Hepatocyte (in vitro differentiated cells): ENCODE results near the gene DAPK2. TPM values are rescaled to one million over a fixed set of nuclear protein-coding genes. Genes with fewer than 3 reads are reported as not detected.
"Not testable (repeated sequence)": the region's sequence is repeated elsewhere in the genome, so short reads cannot be mapped to it uniquely, and the experiment has no call there.

Source experiments
- DNase-seq: peaks from one replicate; pipeline ENCODE4 v3.0.0-alpha.2; 2016; ENCODE audit warnings: low spot score
- H2AFZ ChIP-seq: fragments of 200-600 bp; sonication (generic); 2 replicates; pipeline ENCODE4 v1.6.0; 2016; ENCODE audit warnings: antibody characterized with exemption, mild to moderate bottlenecking
- H3K27ac ChIP-seq: fragments of 200-600 bp; sonication (generic); 2 replicates; pipeline ENCODE4 v1.5.1; 2016; ENCODE audit warnings: mild to moderate bottlenecking
- H3K27me3 ChIP-seq: fragments of 200-600 bp; sonication (generic); 2 replicates; pipeline ENCODE4 v1.6.1; 2016
- H3K36me3 ChIP-seq: fragments of 200-600 bp; sonication (generic); replicated peaks from 2 replicates; pipeline ENCODE4 v1.5.1; 2016; ENCODE audit warnings: low read depth; ENCODE audit not compliant: insufficient read depth
- H3K4me1 ChIP-seq: fragments of 200-600 bp; sonication (generic); 2 replicates; pipeline ENCODE4 v1.5.1; 2016; ENCODE audit warnings: mild to moderate bottlenecking, moderate library complexity; ENCODE audit not compliant: insufficient read depth
- H3K4me2 ChIP-seq: fragments of 200-600 bp; sonication (generic); 2 replicates; pipeline ENCODE4 v1.6.0; 2016
- H3K4me3 ChIP-seq: fragments of 200-600 bp; sonication (generic); 2 replicates; pipeline ENCODE4 v1.5.1; 2016; ENCODE audit warnings: mild to moderate bottlenecking
- H3K79me2 ChIP-seq: fragments of 200-600 bp; sonication (generic); 2 replicates; pipeline ENCODE4 v1.6.0; 2017; ENCODE audit warnings: mild to moderate bottlenecking
- H3K9me2 ChIP-seq: fragments of 200-600 bp; sonication (generic); replicated peaks from 2 replicates; pipeline ENCODE4 v1.6.0; 2017; ENCODE audit warnings: mild to moderate bottlenecking; ENCODE audit not compliant: insufficient read depth
- H3K9me3 ChIP-seq: fragments of 200-600 bp; sonication (generic); 2 replicates; pipeline ENCODE4 v1.5.1; 2016; ENCODE audit warnings: low read depth, mild to moderate bottlenecking
- H4K20me1 ChIP-seq: fragments of 200-600 bp; sonication (generic); 2 replicates; pipeline ENCODE4 v1.6.0; 2016; ENCODE audit warnings: mild to moderate bottlenecking; ENCODE audit not compliant: insufficient read depth, poor library complexity, severe bottlenecking
- CTCF ChIP-seq: fragments of 200-600 bp; sonication (generic); IDR thresholded peaks from 2 replicates; pipeline ENCODE4 v1.5.1; 2016; ENCODE audit warnings: antibody characterized with exemption, mild to moderate bottlenecking; ENCODE audit not compliant: poor library complexity
- EZH2 ChIP-seq: fragments of 200-600 bp; sonication (generic); IDR thresholded peaks from 2 replicates; pipeline ENCODE4 v1.6.1; 2016; ENCODE audit warnings: antibody characterized with exemption, mild to moderate bottlenecking, borderline replicate concordance
- EZH2phosphoT487 ChIP-seq: fragments of 200-600 bp; sonication (generic); IDR thresholded peaks from one replicate; pipeline ENCODE4 v1.6.1; 2018; ENCODE audit warnings: antibody characterized with exemption, mild to moderate bottlenecking, low read depth, moderate library complexity; ENCODE audit not compliant: unreplicated experiment, severe bottlenecking
- WGBS: methylation state at CpG from one replicate; pipeline ENCODE4 v1.1.6; 2016; ENCODE audit warnings: low lambda C conversion rate; ENCODE audit errors: missing lambda C conversion rate; 5-methylcytosine and 5-hydroxymethylcytosine counted together
- polyA plus RNA-seq: library from polyadenylated mRNA; unstranded; fragments of >200 nt; fragmentation: Nextera tagmentation; extraction: Ambion mirVana; gene quantifications from 2 replicates; pipeline ENCODE4 v1.2.1, GENCODE V29; 2016
- total RNA-seq: library from RNA; depleted of rRNA; stranded (reverse); fragments of >200 nt; gene quantifications from 2 replicates; pipeline ENCODE4 v1.2.3, GENCODE V29; 2014

The DAPK2 gene
- total and polyA plus RNA-seq, 2 experiments from 2014 or later, result 4.9 to 5.1 TPM

- H3K27ac ChIP-seq, result no peak overlapping the region
- no peak overlapping the region for H3K4me3 ChIP-seq
- 97% methylated on average over 13 of the region's 29 CpGs for WGBS
- TF ChIP-seq CTCF (no peak), EZH2 (no peak), EZH2phosphoT487 (no peak)
- no peaks in the 10 kb centered on the region for H4K20me1 ChIP-seq
- H3K36me3 ChIP-seq, result no peaks in the 10 kb centered on the region
- H3K4me2 ChIP-seq, result no peak overlapping the region
- no peaks in the 10 kb centered on the region for H3K9me2 ChIP-seq
- no peak for DNase-seq
- H3K79me2 ChIP-seq, result no peaks in the 10 kb centered on the region
- H3K27me3 ChIP-seq, result no peaks in the 10 kb centered on the region
- no peak overlapping the region for H2AFZ ChIP-seq
- no peaks in the 10 kb centered on the region for H3K9me3 ChIP-seq
- H3K4me1 ChIP-seq, result no peaks in the 10 kb centered on the region
Observed at GRCh38 chr15:64060716-64061115, 14.4 kb upstream of the DAPK2 start.

GRCh38 chr15:64059104-64059503 is 12.8 kb upstream of the DAPK2 start:
- H3K79me2 ChIP-seq, H3K27ac ChIP-seq, H4K20me1 ChIP-seq, H3K4me2 ChIP-seq, H3K27me3 ChIP-seq, H2AFZ ChIP-seq, DNase-seq, H3K4me3 ChIP-seq, H3K9me2 ChIP-seq, H3K9me3 ChIP-seq, H3K36me3 ChIP-seq, H3K4me1 ChIP-seq: not testable (repeated sequence)
- WGBS, result 100% methylated on average over 2 of the region's 2 CpGs

- Histone ChIP-seq H3K9me3 (no peaks in the 10 kb centered on the region), H3K79me2 (no peaks in the 10 kb centered on the region), H2AFZ (no peak overlapping the region), H3K27ac (no peak overlapping the region), H3K36me3 (no peaks in the 10 kb centered on the region), H3K4me3 (no peak overlapping the region), H3K4me1 (no peaks in the 10 kb centered on the region), H3K27me3 (no peaks in the 10 kb centered on the region), H3K9me2 (no peaks in the 10 kb centered on the region), H4K20me1 (no peaks in the 10 kb centered on the region), H3K4me2 (no peak overlapping the region)
- 92% methylated on average over 5 of the region's 5 CpGs for WGBS
- DNase-seq, result no peak
- TF ChIP-seq EZH2phosphoT487 (no peak), CTCF (no peak), EZH2 (no peak)
Observed at GRCh38 chr15:64058279-64058678, 12.0 kb upstream of the DAPK2 start.

- H3K9me3 ChIP-seq, H4K20me1 ChIP-seq, H2AFZ ChIP-seq, H3K79me2 ChIP-seq, H3K9me2 ChIP-seq, H3K36me3 ChIP-seq, H3K4me1 ChIP-seq, H3K27me3 ChIP-seq, H3K27ac ChIP-seq, DNase-seq, H3K4me3 ChIP-seq, H3K4me2 ChIP-seq: not testable (repeated sequence)
- WGBS, result 96% methylated on average over 12 of the region's 12 CpGs
Observed at GRCh38 chr15:64053674-64054073, 7.4 kb upstream of the DAPK2 start.
